H1 (cell line): ENCODE results near the gene RRAS2. TPM values are rescaled to one million over a fixed set of nuclear protein-coding genes. Genes with fewer than 3 reads are reported as not detected.

Experiments used
- CTCF ChIA-PET: fragments of 300-600 bp; sonication (Branson Sonifier 250); formaldehyde crosslinking; loops from one replicate; lab custom pipeline; 2021; ENCODE audit not compliant: partially characterized antibody; lab: Charles Lee
- POLR2A ChIA-PET: fragments of 300-600 bp; sonication (Branson Sonifier 250); formaldehyde crosslinking; loops from one replicate; lab custom pipeline; 2021; ENCODE audit warnings: inconsistent platforms; ENCODE audit not compliant: partially characterized antibody; lab: Charles Lee
- DNase-seq, 2 experiments: peaks; one replicate each; pipeline versions ENCODE4 v3.0.0 to v3.0.0-alpha.2; 2010 to 2022; ENCODE audit warnings: low spot score in 2 of 2, low read depth in 1 of 2, mixed read lengths in 1 of 2
- FAIRE-seq: peaks from 2 replicates; lab custom pipeline; 2011; peaks lifted over from hg19 to GRCh38; lab: Jason Lieb, UNC
- H2AFZ ChIP-seq: 2 replicates; pipeline ENCODE4 v1.8.1; 2012; ENCODE audit warnings: low read length, inconsistent platforms
- H2AK5ac ChIP-seq: 2 replicates; pipeline ENCODE4 v1.6.1; 2013; ENCODE audit warnings: low read depth, low read length
- H2BK120ac ChIP-seq: replicated peaks from 2 replicates; pipeline ENCODE3; 2013; ENCODE audit warnings: low read depth, low read length, inconsistent platforms
- H2BK12ac ChIP-seq: 2 replicates; pipeline ENCODE4 v1.6.1; 2013; ENCODE audit warnings: low read depth, low read length
- H2BK15ac ChIP-seq: 2 replicates; pipeline ENCODE4 v1.6.1; 2013; ENCODE audit warnings: low read length
- H2BK20ac ChIP-seq: 2 replicates; pipeline ENCODE4 v1.6.1; 2013; ENCODE audit warnings: low read length
- H2BK5ac ChIP-seq: 2 replicates; pipeline ENCODE4 v1.6.1; 2013; ENCODE audit warnings: low read depth, low read length
- H3K14ac ChIP-seq: 2 replicates; pipeline ENCODE4 v1.6.1; 2013; ENCODE audit warnings: inconsistent platforms; ENCODE audit not compliant: insufficient read length
- H3K18ac ChIP-seq: 2 replicates; pipeline ENCODE4 v1.6.1; 2013; ENCODE audit warnings: low read length; ENCODE audit errors: extremely low read depth
- H3K23ac ChIP-seq: 2 replicates; pipeline ENCODE4 v1.6.1; 2013; ENCODE audit warnings: inconsistent platforms; ENCODE audit not compliant: insufficient read length
- H3K23me2 ChIP-seq: 2 replicates; pipeline ENCODE4 v1.6.1; 2013; ENCODE audit warnings: low read depth, low read length
- H3K27ac ChIP-seq: 2 replicates; pipeline ENCODE4 v1.6.1; 2011; ENCODE audit warnings: low read depth, low read length, inconsistent platforms
- H3K27me3 ChIP-seq, 4 experiments: replicated peaks in 1 of 4; 1 replicate in 1 of 4; 2 replicates in 3 of 4; pipeline versions ENCODE4 v1.6.1 to v1.8.1; 2011 to 2013; ENCODE audit warnings: low read length in 3 of 4, mild to moderate bottlenecking in 3 of 4, inconsistent platforms in 2 of 4, mixed read lengths in 2 of 4, moderate library complexity in 1 of 4; ENCODE audit not compliant: control insufficient read depth in 3 of 4, insufficient read depth in 3 of 4; ENCODE audit errors: extremely low read depth in 1 of 4
- H3K36me3 ChIP-seq, 4 experiments: 2 replicates each; pipeline versions ENCODE4 v1.6.1 to v1.8.1; 2011 to 2013; ENCODE audit warnings: mild to moderate bottlenecking in 4 of 4, low read length in 3 of 4, moderate library complexity in 2 of 4, control low read depth in 1 of 4, inconsistent platforms in 1 of 4; ENCODE audit not compliant: insufficient read depth in 4 of 4, control insufficient read depth in 2 of 4
- H3K4ac ChIP-seq: replicated peaks from 2 replicates; pipeline ENCODE3; 2013; ENCODE audit warnings: low read length, low read depth, mixed read lengths, inconsistent platforms; ENCODE audit not compliant: insufficient read length
- H3K4me1 ChIP-seq, 4 experiments: replicated peaks in 1 of 4; 1 replicate in 1 of 4; 2 replicates in 3 of 4; pipeline versions ENCODE4 v1.6.1 to v1.8.1; 2011 to 2013; ENCODE audit warnings: low read length in 3 of 4, inconsistent platforms in 2 of 4, mixed read lengths in 1 of 4; ENCODE audit not compliant: insufficient read depth in 4 of 4, control insufficient read depth in 3 of 4
- H3K4me2 ChIP-seq, 2 experiments: 2 replicates each; pipeline versions ENCODE4 v1.6.1 to v1.8.1; 2011 to 2013; ENCODE audit warnings: low read depth in 2 of 2, low read length in 2 of 2, control low read depth in 1 of 2, inconsistent platforms in 1 of 2, mild to moderate bottlenecking in 1 of 2; ENCODE audit not compliant: insufficient read depth in 1 of 2
- H3K4me3 ChIP-seq, 4 experiments: fragments of 200-600, 300-600 bp in 1 of 4; sonication (generic), shearing (Covaris generic), sonication (Bioruptor Twin) in 1 of 4; 2 replicates each; pipeline versions ENCODE4 v1.5.1 to v1.8.1; 2011 to 2016; ENCODE audit warnings: low read length in 4 of 4, low read depth in 3 of 4, control low read depth in 2 of 4, inconsistent platforms in 2 of 4, mild to moderate bottlenecking in 2 of 4, mixed read lengths in 1 of 4, moderate library complexity in 1 of 4; ENCODE audit not compliant: insufficient read depth in 2 of 4; ENCODE audit errors: extremely low read depth in 1 of 4
- H3K56ac ChIP-seq: replicated peaks from 2 replicates; pipeline ENCODE3; 2013; ENCODE audit warnings: low read depth, mild to moderate bottlenecking, mixed read lengths, low read length, inconsistent platforms; ENCODE audit not compliant: insufficient read length
- H3K79me1 ChIP-seq: 2 replicates; pipeline ENCODE4 v1.6.1; 2013; ENCODE audit warnings: low read depth, low read length, control low read depth
- H3K79me2 ChIP-seq, 2 experiments: 2 replicates each; pipeline versions ENCODE4 v1.6.1 to v1.8.1; 2012 to 2013; ENCODE audit warnings: low read length in 2 of 2, mild to moderate bottlenecking in 2 of 2, inconsistent platforms in 1 of 2; ENCODE audit not compliant: insufficient read depth in 2 of 2, control insufficient read depth in 1 of 2
- H3K9ac ChIP-seq, 4 experiments: replicated peaks in 1 of 4; 1 replicate in 1 of 4; 2 replicates in 3 of 4; pipeline versions ENCODE4 v1.6.1 to v1.8.1; 2011 to 2013; ENCODE audit warnings: low read depth in 3 of 4, low read length in 3 of 4, control low read depth in 2 of 4, mild to moderate bottlenecking in 2 of 4, moderate library complexity in 2 of 4, inconsistent platforms in 1 of 4; ENCODE audit errors: extremely low read depth in 1 of 4
- H3K9me3 ChIP-seq, 2 experiments: 2 replicates each; pipeline versions ENCODE4 v1.6.1 to v1.8.1; 2012 to 2013; ENCODE audit warnings: mild to moderate bottlenecking in 2 of 2, moderate library complexity in 2 of 2, control low read depth in 1 of 2, inconsistent platforms in 1 of 2, low read depth in 1 of 2, low read length in 1 of 2, mixed read lengths in 1 of 2; ENCODE audit not compliant: insufficient read depth in 2 of 2
- H4K20me1 ChIP-seq, 2 experiments: replicated peaks in 1 of 2; 2 replicates each; pipeline versions ENCODE3 to v1.8.1; 2011 to 2013; ENCODE audit warnings: inconsistent platforms in 2 of 2, low read length in 2 of 2, mild to moderate bottlenecking in 1 of 2; ENCODE audit not compliant: insufficient read depth in 2 of 2, control insufficient read depth in 1 of 2
- H4K5ac ChIP-seq: 2 replicates; pipeline ENCODE4 v1.6.1; 2013; ENCODE audit warnings: low read length, low read depth, mixed read lengths, inconsistent platforms; ENCODE audit not compliant: insufficient read length
- H4K8ac ChIP-seq: 2 replicates; pipeline ENCODE4 v1.8.0; 2013; ENCODE audit warnings: mild to moderate bottlenecking, moderate library complexity, low read length, inconsistent platforms; ENCODE audit not compliant: insufficient read depth; ENCODE audit errors: extremely low read depth
- H4K91ac ChIP-seq: replicated peaks from 2 replicates; pipeline ENCODE3; 2013; ENCODE audit warnings: low read length, mixed read lengths, inconsistent platforms; ENCODE audit not compliant: insufficient read length
- CBX5 ChIP-seq: fragments of 300-800, 300-1000 bp; sonication (generic); IDR thresholded peaks from 2 replicates; pipeline ENCODE4 v1.7.1; 2016; ENCODE audit warnings: antibody characterized with exemption, low read length, low read depth
- E2F6 ChIP-seq: IDR thresholded peaks from 2 replicates; pipeline ENCODE4 v1.6.1; 2012; ENCODE audit warnings: inconsistent platforms
- GTF2F1 ChIP-seq: IDR thresholded peaks from 2 replicates; pipeline ENCODE4 v1.6.1; 2012; ENCODE audit warnings: low read depth, low read length, improper control_type of control experiment, borderline replicate concordance
- HDAC2 ChIP-seq, 2 experiments: fragments of 300-600 bp in 1 of 2; sonication (generic) in 1 of 2; IDR thresholded peaks; 2 replicates each; pipeline ENCODE4 v1.6.1; 2011 to 2012; ENCODE audit warnings: low read depth in 2 of 2, low read length in 2 of 2, mild to moderate bottlenecking in 2 of 2, moderate library complexity in 2 of 2, borderline replicate concordance in 1 of 2, inconsistent platforms in 1 of 2
- MAX ChIP-seq: IDR thresholded peaks from 2 replicates; pipeline ENCODE4 v1.6.1; 2012; ENCODE audit warnings: inconsistent platforms
- POLR2A ChIP-seq, 2 experiments: IDR thresholded peaks; 1 replicate in 1 of 2; 2 replicates in 1 of 2; pipeline ENCODE4 v1.6.1; 2011; ENCODE audit warnings: low read depth in 2 of 2, low read length in 2 of 2, mild to moderate bottlenecking in 2 of 2; ENCODE audit errors: control extremely low read depth in 1 of 2
- POLR2AphosphoS5 ChIP-seq: IDR thresholded peaks from 2 replicates; pipeline ENCODE4 v1.6.1; 2011; ENCODE audit warnings: low read depth, low read length
- USF2 ChIP-seq: IDR thresholded peaks from 2 replicates; pipeline ENCODE4 v1.6.1; 2011; ENCODE audit warnings: low read length, improper control_type of control experiment
- WGBS, 2 experiments: shearing (Covaris generic) in 1 of 2; methylation state at CpG; one replicate each; pipeline versions ENCODE4 v1.1.6 to v1.1.7; 2013 to 2015; ENCODE audit warnings: low lambda C conversion rate in 2 of 2, mixed read lengths in 2 of 2, inconsistent platforms in 1 of 2, low coverage in 1 of 2, missing lambda C conversion rate in 1 of 2; ENCODE audit not compliant: insufficient replicate concordance in 2 of 2, insufficient coverage in 1 of 2, insufficient read length in 1 of 2; ENCODE audit errors: extremely low coverage in 1 of 2, missing lambda C conversion rate in 1 of 2; 5-methylcytosine and 5-hydroxymethylcytosine counted together
- polyA plus RNA-seq, 7 experiments: library from polyadenylated mRNA; depleted of rRNA in 3 of 7; stranded (reverse) in 5 of 7; unstranded in 2 of 7; fragments of >200 nt in 5 of 7; fragments of 200-250 nt in 2 of 7; gene quantifications; 1 replicate in 5 of 7; 2 replicates in 1 of 7; 4 replicates in 1 of 7; pipeline versions ENCODE4 v1.2.1 to v1.2.3, GENCODE V29; 2011 to 2013; ENCODE audit warnings: missing spikeins in 2 of 7, mixed read lengths in 2 of 7
- total RNA-seq: library from RNA; stranded (reverse); fragmentation: NEBNext Ultra II Directional; extraction: Animal tissue kit (Norgen Biotek cat#: 25700); gene quantifications from 2 replicates; pipeline ENCODE4 v1.2.1, GENCODE V29; 2021

Gene RRAS2
- total and polyA plus RNA-seq, 2 of the 8 experiments (the other 6 are each of a cell fraction or from before 2014, with no cell fraction given) = 72.3 to 234 TPM

- no peaks in the 10 kb centered on the region for H3K23me2 ChIP-seq
- H2BK12ac ChIP-seq = no peak overlapping the region
- peaks cover 0 to 2% of the 10 kb centered on the region in 2 experiments for H4K20me1 ChIP-seq
- POLR2A ChIA-PET = interaction anchor here (0.6 to 4.1 kb wide), 8 partner anchors 9 to 199 kb away, joined by 3 to 22 read pairs (median 5); no protein-coding TSS in a partner anchor
- H3K36me3 ChIP-seq = peaks cover 0 to 17% (median 5%) of the 10 kb centered on the region in 4 experiments; a peak in 5 of 8 replicates
- DNase-seq = peak in 1 of 2 experiments; percentile 46
- H3K9ac ChIP-seq = no peak overlapping the region
- no peak overlapping the region for H2BK20ac ChIP-seq
- no peak overlapping the region for H4K8ac ChIP-seq
- H3K4me2 ChIP-seq = no peak overlapping the region
- FAIRE-seq = no peak
- WGBS, 2 experiments = 87% methylated on average over 8 of the region's 8 CpGs; no CpG with 5 or more reads in 1 of the 2 experiments
- H2BK5ac ChIP-seq = no peak overlapping the region
- H3K27me3 ChIP-seq = peaks cover 0 to 2% (median 0%) of the 10 kb centered on the region in 4 experiments; a peak in 1 of 7 replicates
- no peak overlapping the region for H3K4me3 ChIP-seq
- H3K79me1 ChIP-seq = no peaks in the 10 kb centered on the region
- H2BK15ac ChIP-seq = no peak overlapping the region
- H2BK120ac ChIP-seq = no peak overlapping the region
- no peak overlapping the region for H3K56ac ChIP-seq
- no peak overlapping the region for H2AFZ ChIP-seq
- no peak overlapping the region for H2AK5ac ChIP-seq
- no peaks in the 10 kb centered on the region; a peak in 1 of 7 replicates for H3K4me1 ChIP-seq
- no peak overlapping the region for H3K27ac ChIP-seq
- peaks cover 15 to 26% of the 10 kb centered on the region in 2 experiments for H3K9me3 ChIP-seq
- H4K91ac ChIP-seq = no peak overlapping the region
- no peak overlapping the region for H3K18ac ChIP-seq
- H4K5ac ChIP-seq = no peak overlapping the region
- no peak overlapping the region for H3K23ac ChIP-seq
- H3K4ac ChIP-seq = no peak overlapping the region
- H3K14ac ChIP-seq = no peak overlapping the region
- no peaks in the 10 kb centered on the region for H3K79me2 ChIP-seq
- CTCF ChIA-PET = interaction anchor here (0.6 to 1.6 kb wide), 6 partner anchors 13 to 306 kb away, joined by 3 to 10 read pairs (median 4); no protein-coding TSS in a partner anchor
- peak; percentile 85 for TF ChIP-seq GTF2F1
- TF ChIP-seq HDAC2 (IDR thresholded peaks at IDR 0.05; ENCODE audit: borderline replicate concordance in 1 of 2, low read depth in 2 of 2, low read length in 2 of 2) = no peak
- TF ChIP-seq POLR2AphosphoS5 = peak; percentile 58
- TF ChIP-seq CBX5 = no peak
- TF ChIP-seq POLR2A (IDR thresholded peaks at IDR 0.05; ENCODE audit: control extremely low read depth in 1 of 2, low read depth in 2 of 2, low read length in 2 of 2) = peak in 1 of 2 experiments; percentile 58; a peak in 1 of 3 replicates
- peak; percentile 72 for TF ChIP-seq E2F6
- TF ChIP-seq USF2 = no peak
- peak; percentile 74 for TF ChIP-seq MAX
Observed at GRCh38 chr11:14262271-14262846, 96.6 kb downstream of the RRAS2 start.
